ENCODE results near the gene IPO13.

Gene IPO13

DNA sequence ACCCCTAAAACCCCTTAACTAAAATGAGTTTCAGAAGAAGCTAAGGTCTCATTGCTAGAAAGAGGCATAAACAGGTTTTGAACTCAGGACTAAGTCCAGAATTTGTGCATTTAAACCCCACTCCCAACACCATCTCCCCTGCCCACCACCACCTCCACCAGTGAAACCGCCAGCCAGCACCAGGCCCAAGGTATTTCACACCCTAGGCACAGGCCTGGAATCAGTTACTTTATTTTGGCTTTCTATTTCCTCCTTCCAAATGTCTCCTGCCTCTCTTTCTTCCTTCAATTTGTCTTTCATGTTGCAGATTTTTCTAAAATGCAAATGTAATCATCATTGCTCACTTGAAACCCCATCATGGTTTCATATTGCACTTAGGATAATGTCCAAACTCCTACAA is 1.9 kb upstream of the IPO13 start:
- TF ChIP-seq CTCF (IDR thresholded peaks at IDR 0.05; ENCODE audit: insufficient read depth, low read length, poor library complexity, severe bottlenecking) (no peak), EZH2phosphoT487 (conservative IDR thresholded peaks at IDR 0.05; ENCODE audit: low read length) (no peak)
- Histone ChIP-seq H3K9me2 (replicated peaks; ENCODE audit: insufficient read depth, low read length) (no peaks in the 10 kb centered on the region), H3K36me3 (ENCODE audit: low read length) (no peaks in the 10 kb centered on the region), H3K27me3 (ENCODE audit: low read length) (no peaks in the 10 kb centered on the region), H4K20me1 (ENCODE audit: low read depth, low read length) (no peaks in the 10 kb centered on the region), H3K9ac (ENCODE audit: low read length) (peak overlapping the region; percentile 18; the same call in 1 of the 2 replicates), H3K4me3 (ENCODE audit: insufficient read depth, low read length, poor library complexity, severe bottlenecking) (peak overlapping the region; percentile 25), H3K79me2 (ENCODE audit: insufficient read depth, low read length) (peaks cover 30% of the 10 kb centered on the region; the same call in 1 of the 2 replicates), H3K9me3 (ENCODE audit: insufficient read depth, low read length) (no peaks in the 10 kb centered on the region), H3K4me2 (ENCODE audit: low read depth, low read length, poor library complexity, severe bottlenecking) (peak overlapping the region; percentile 67), H3F3A (ENCODE audit: insufficient read depth) (no peaks in the 10 kb centered on the region), H2AFZ (ENCODE audit: low read depth, low read length, severe bottlenecking) (no peak overlapping the region), H3K27ac (ENCODE audit: low read depth, low read length) (peak overlapping the region; percentile 20; the same call in 1 of the 2 replicates)

- H3K27me3 ChIP-seq (ENCODE audit: low read length) = no peaks in the 10 kb centered on the region
- H3K4me2 ChIP-seq (ENCODE audit: low read depth, low read length, poor library complexity, severe bottlenecking) = peak overlapping the region; percentile 67
- peak overlapping the region; percentile 92 for H2AFZ ChIP-seq (ENCODE audit: low read depth, low read length, severe bottlenecking)
- TF ChIP-seq EZH2phosphoT487 (conservative IDR thresholded peaks at IDR 0.05; ENCODE audit: low read length) (no peak), CTCF (IDR thresholded peaks at IDR 0.05; ENCODE audit: insufficient read depth, low read length, poor library complexity, severe bottlenecking) (no peak)
- H3K9me3 ChIP-seq (ENCODE audit: insufficient read depth, low read length) = no peaks in the 10 kb centered on the region
- no peaks in the 10 kb centered on the region for H3F3A ChIP-seq (ENCODE audit: insufficient read depth)
- H3K27ac ChIP-seq (ENCODE audit: low read depth, low read length) = peak overlapping the region; percentile 54
- no peaks in the 10 kb centered on the region for H4K20me1 ChIP-seq (ENCODE audit: low read depth, low read length)
- H3K4me3 ChIP-seq (ENCODE audit: insufficient read depth, low read length, poor library complexity, severe bottlenecking) = peak overlapping the region; percentile 93
- H3K79me2 ChIP-seq (ENCODE audit: insufficient read depth, low read length) = peaks cover 30% of the 10 kb centered on the region; the same call in 1 of the 2 replicates
- H3K36me3 ChIP-seq (ENCODE audit: low read length) = no peaks in the 10 kb centered on the region
- no peaks in the 10 kb centered on the region for H3K9me2 ChIP-seq (replicated peaks; ENCODE audit: insufficient read depth, low read length)
- H3K9ac ChIP-seq (ENCODE audit: low read length) = peak overlapping the region; percentile 88
These were observed 995 bp upstream of the IPO13 start for GRCh38 chr1:43945674-43946235.

DNA sequence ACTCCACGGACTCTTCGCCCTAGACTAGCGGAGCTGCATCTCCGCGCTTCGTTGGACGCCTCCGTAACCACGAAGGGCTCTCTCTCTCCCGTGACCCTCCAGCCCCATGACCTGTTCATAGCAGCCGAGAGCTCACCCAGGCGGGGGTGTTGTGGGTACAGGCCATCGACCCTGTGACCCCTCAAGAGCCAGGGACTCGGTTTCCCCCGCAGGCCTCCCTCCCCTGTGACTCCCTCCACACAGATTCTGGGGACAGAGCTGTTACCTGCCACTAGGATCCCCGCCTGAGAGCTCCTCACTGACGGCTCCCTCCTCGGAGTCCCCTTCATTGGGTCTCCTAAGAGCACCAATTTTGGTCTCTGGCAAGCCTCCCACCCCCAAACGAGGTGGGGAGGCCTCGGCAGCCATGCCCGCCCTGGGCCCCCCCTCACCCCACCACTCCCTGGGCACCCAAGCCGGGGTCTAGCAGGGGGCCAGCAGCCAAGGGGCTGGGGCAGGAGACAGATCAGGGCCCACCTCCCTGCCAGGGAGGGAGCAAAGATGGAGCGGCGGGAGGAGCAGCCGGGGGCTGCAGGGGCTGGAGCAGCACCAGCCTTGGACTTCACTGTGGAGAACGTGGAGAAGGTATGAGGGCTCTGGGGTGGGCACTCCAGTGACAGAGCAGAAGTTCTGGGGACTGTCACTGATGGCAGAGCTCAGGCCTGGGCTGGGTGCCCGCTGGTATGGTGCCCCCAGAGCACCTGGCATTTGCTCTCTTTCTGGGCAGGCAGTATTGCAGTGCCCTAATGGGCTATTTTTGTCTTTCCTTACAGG is 517 bp downstream of the IPO13 start:
- H3K36me3 ChIP-seq (ENCODE audit: low read length) = no peaks in the 10 kb centered on the region
- H3K27me3 ChIP-seq (ENCODE audit: low read length) = no peaks in the 10 kb centered on the region
- no peaks in the 10 kb centered on the region for H3K9me3 ChIP-seq (ENCODE audit: insufficient read depth, low read length)
- no peaks in the 10 kb centered on the region for H4K20me1 ChIP-seq (ENCODE audit: low read depth, low read length)
- peak overlapping the region; percentile 67 for H3K4me2 ChIP-seq (ENCODE audit: low read depth, low read length, poor library complexity, severe bottlenecking)
- no peaks in the 10 kb centered on the region for H3K9me2 ChIP-seq (replicated peaks; ENCODE audit: insufficient read depth, low read length)
- peaks cover 30% of the 10 kb centered on the region; the same call in 1 of the 2 replicates for H3K79me2 ChIP-seq (ENCODE audit: insufficient read depth, low read length)
- TF ChIP-seq EZH2phosphoT487 (conservative IDR thresholded peaks at IDR 0.05; ENCODE audit: low read length) (no peak), CTCF (IDR thresholded peaks at IDR 0.05; ENCODE audit: insufficient read depth, low read length, poor library complexity, severe bottlenecking) (no peak)
- H3K27ac ChIP-seq (ENCODE audit: low read depth, low read length) = peak overlapping the region; percentile 80
- no peaks in the 10 kb centered on the region for H3F3A ChIP-seq (ENCODE audit: insufficient read depth)
- peak overlapping the region; percentile 93 for H3K4me3 ChIP-seq (ENCODE audit: insufficient read depth, low read length, poor library complexity, severe bottlenecking)
- H3K9ac ChIP-seq (ENCODE audit: low read length) = peak overlapping the region; percentile 88
- peak overlapping the region; percentile 71 for H2AFZ ChIP-seq (ENCODE audit: low read depth, low read length, severe bottlenecking)

All from SU-DHL-6 (cell line).